Measurements from ENCODE around the gene WDR1.

Gene WDR1

DNA sequence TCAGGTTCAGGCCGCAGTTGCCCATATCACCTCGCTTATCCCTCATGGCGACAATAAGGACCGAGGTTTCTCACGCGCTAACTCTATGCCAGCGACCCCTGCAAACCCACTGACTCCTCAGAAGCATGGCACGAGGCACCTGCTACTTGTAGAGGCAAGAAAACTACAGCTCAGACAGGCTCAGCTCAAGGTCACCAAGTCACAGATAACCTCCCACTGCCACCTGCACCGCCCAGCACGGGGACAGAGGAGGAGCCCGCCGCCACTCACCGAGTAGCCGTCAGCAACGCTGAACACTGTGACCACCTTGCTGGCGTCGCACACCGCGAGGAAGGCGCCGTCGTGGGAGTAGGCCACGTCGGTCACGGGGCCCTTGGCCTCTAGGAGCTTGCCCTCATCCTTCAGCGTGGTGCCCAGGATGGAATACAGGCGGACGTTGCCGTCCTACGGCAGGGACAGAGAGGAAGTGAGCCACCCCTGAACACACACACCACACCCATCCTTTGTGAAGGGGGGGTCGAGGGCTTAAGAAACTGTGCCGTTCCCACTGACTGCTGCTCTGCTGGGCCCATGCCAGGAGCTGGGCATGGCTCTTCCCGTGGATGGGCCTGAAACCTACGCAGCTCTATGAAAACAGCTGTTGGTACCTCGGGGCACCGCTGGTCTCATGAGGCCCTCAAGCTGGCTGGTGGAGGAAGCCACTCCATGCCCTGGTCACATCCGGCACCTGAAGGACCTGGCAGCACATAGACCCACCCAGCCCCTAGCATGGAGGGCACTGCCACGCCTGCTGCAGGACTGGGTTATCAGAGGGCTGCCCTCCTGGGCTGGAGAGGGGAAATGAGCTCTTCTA is 38.9 kb downstream of the WDR1 start:
- no peaks in the 10 kb centered on the region for H3K4me1 ChIP-seq (ENCODE audit: insufficient read depth, low read length)
- no peaks in the 10 kb centered on the region for H3K27me3 ChIP-seq (ENCODE audit: insufficient read depth, low read length)
- H3K9ac ChIP-seq (ENCODE audit: low read depth, low read length), result no peak overlapping the region
- H3K27ac ChIP-seq (ENCODE audit: low read length), result no peak overlapping the region
- no peaks in the 10 kb centered on the region for H3K9me3 ChIP-seq (ENCODE audit: insufficient read depth, low read depth, low read length)
- H3K4me3 ChIP-seq (ENCODE audit: low read length), result no peak overlapping the region
- peaks cover 99% of the 10 kb centered on the region for H3K36me3 ChIP-seq (ENCODE audit: insufficient read depth, low read depth, low read length)

DNA sequence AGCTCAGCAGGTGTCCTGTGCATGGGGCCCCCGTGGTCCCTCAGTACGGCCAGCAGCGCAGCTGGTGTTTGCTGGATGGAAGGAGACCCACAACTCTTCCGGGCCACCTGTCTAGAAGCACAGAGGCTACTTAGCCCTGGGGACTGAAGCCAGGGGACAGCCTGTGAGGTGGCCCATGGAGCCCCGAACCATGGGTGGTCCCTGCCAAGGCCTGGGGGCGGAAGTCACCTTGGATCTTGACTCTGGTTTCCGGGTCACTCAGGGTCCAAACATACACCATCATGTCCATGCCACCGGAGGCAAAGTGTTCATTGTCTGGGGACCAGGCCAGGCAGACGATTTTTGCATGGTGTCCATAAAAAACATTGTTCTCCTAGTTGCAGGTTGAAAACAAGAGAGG is 39.5 kb downstream of the WDR1 start:
- peaks cover 99% of the 10 kb centered on the region for H3K36me3 ChIP-seq (ENCODE audit: insufficient read depth, low read depth, low read length)
- no peak overlapping the region for H3K9ac ChIP-seq (ENCODE audit: low read depth, low read length)
- no peaks in the 10 kb centered on the region for H3K4me1 ChIP-seq (ENCODE audit: insufficient read depth, low read length)
- H3K27me3 ChIP-seq (ENCODE audit: insufficient read depth, low read length), result no peaks in the 10 kb centered on the region
- H3K27ac ChIP-seq (ENCODE audit: low read length), result no peak overlapping the region
- no peaks in the 10 kb centered on the region for H3K9me3 ChIP-seq (ENCODE audit: insufficient read depth, low read depth, low read length)
- no peak overlapping the region for H3K4me3 ChIP-seq (ENCODE audit: low read length)

DNA sequence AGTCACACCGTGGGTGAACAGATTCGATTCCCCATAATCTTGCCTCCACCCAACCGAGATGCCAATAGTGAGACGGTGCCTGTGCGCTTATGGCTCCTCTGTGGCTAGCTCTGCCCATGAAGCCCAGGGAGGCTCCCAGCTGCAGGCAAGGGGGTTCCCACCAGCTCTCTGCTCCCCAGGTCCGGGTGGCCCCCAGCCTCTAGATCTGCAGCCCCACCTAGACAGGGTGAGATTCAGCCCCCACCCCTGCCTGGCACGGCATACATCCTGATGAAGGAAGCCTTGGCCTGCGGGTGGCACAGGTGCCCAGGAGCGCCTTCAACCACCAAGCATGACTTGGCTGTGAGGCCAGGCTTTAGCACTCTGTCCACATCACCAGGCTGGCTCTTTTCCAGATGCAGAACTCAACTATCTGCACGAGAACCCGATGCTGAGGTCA is 40.6 kb downstream of the WDR1 start:
- Histone ChIP-seq H3K4me3 (ENCODE audit: low read length) (no peak overlapping the region), H3K4me1 (ENCODE audit: insufficient read depth, low read length) (no peaks in the 10 kb centered on the region), H3K36me3 (ENCODE audit: insufficient read depth, low read depth, low read length) (peaks cover 91% of the 10 kb centered on the region), H3K9ac (ENCODE audit: low read depth, low read length) (no peak overlapping the region), H3K27ac (ENCODE audit: low read length) (no peak overlapping the region), H3K27me3 (ENCODE audit: insufficient read depth, low read length) (no peaks in the 10 kb centered on the region), H3K9me3 (ENCODE audit: insufficient read depth, low read depth, low read length) (no peaks in the 10 kb centered on the region)

DNA sequence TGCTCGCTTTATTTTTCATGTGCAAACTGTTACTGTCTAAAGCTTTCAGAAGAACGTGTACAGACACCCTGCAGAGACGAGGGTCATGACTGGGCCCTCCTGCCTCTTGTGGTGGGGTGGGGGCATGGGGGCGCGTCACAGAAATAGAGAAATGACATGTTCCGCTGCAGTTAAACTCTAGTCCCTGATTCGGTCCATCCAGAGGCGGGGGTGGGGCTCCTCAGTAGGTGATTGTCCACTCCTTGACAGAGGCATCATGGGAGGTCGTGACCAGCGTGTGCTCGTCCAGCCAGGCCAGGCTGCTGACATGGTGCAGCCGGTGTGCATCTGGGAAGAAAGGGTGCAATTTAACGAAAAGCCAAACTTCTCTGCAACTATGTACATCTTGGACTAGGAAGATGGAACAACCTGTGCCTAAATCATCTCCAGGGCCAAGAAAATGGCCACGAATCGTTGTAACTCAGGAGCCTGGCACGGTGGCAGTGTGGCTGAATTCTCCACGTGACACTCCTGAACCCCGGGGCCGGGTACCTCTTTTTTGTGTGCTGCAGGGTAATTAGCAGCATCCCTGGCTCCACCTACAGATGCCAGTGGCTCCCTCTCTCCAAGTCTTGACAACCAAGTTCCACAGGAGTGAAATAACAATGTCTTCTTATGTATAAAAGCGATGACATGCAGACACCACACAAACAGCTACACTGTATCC is 41.3 kb downstream of the WDR1 start:
- Histone ChIP-seq H3K27me3 (ENCODE audit: insufficient read depth, low read length) (no peaks in the 10 kb centered on the region), H3K9me3 (ENCODE audit: insufficient read depth, low read depth, low read length) (no peaks in the 10 kb centered on the region), H3K27ac (ENCODE audit: low read length) (no peak overlapping the region), H3K36me3 (ENCODE audit: insufficient read depth, low read depth, low read length) (peaks cover 84% of the 10 kb centered on the region), H3K4me3 (ENCODE audit: low read length) (no peak overlapping the region), H3K4me1 (ENCODE audit: insufficient read depth, low read length) (no peaks in the 10 kb centered on the region), H3K9ac (ENCODE audit: low read depth, low read length) (no peak overlapping the region)

DNA sequence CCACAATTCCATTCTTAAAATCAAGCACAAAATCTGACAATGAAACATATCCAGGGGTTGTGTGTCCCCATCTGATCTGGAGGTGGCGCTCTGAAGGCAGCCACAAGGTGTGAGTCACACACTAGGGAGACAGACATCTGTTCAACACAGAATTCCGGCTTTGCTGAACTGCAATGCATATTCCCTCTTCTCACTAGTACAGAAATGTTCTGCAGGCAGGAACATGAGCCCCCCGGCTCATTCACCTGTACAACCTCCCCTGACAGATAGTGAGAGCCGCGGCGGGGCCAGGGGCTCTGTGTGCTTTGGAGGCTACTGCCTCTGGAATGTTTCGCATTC is 41.9 kb downstream of the WDR1 start:
- H3K27me3 ChIP-seq (ENCODE audit: insufficient read depth, low read length), result no peaks in the 10 kb centered on the region
- H3K9ac ChIP-seq (ENCODE audit: low read depth, low read length), result no peak overlapping the region
- H3K4me3 ChIP-seq (ENCODE audit: low read length), result no peak overlapping the region
- no peak overlapping the region for H3K27ac ChIP-seq (ENCODE audit: low read length)
- peaks cover 78% of the 10 kb centered on the region for H3K36me3 ChIP-seq (ENCODE audit: insufficient read depth, low read depth, low read length)
- no peaks in the 10 kb centered on the region for H3K4me1 ChIP-seq (ENCODE audit: insufficient read depth, low read length)
- H3K9me3 ChIP-seq (ENCODE audit: insufficient read depth, low read depth, low read length), result no peaks in the 10 kb centered on the region

DNA sequence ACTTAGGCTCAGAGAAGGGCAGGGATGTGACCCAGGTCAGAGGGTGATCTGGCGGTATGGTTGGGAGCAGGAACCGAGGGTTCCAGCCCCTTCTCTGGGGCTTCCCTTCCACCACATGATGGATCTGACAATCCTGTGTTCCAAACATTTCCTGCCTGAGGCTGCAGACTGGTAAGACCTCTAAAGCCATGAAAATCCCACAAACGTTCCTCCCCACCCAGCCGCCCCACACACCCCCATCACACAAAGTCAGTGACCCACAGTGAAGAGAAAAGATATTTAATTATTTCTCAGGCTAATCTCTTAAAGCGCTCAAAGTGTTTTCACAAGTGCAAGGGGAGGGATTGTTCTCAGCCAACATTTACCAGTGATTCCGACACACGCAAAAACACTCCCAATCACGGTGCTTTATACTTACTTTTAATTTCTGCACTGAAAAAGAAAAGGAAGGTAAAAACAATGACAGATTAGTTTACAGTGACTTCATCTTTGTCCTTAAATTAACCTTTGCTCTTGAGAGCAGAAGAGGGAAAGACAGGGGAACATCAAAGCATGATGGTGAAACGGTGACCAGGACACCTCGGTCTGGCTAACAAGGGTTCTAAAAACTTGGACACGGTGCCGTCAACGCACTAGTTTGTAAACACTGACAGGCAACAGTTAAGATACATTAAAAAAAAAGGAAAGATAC is 42.4 kb downstream of the WDR1 start:
- Histone ChIP-seq H3K27me3 (ENCODE audit: insufficient read depth, low read length) (no peaks in the 10 kb centered on the region), H3K36me3 (ENCODE audit: insufficient read depth, low read depth, low read length) (peaks cover 73% of the 10 kb centered on the region), H3K4me1 (ENCODE audit: insufficient read depth, low read length) (no peaks in the 10 kb centered on the region), H3K27ac (ENCODE audit: low read length) (no peak overlapping the region), H3K9ac (ENCODE audit: low read depth, low read length) (no peak overlapping the region), H3K9me3 (ENCODE audit: insufficient read depth, low read depth, low read length) (no peaks in the 10 kb centered on the region), H3K4me3 (ENCODE audit: low read length) (no peak overlapping the region)

DNA sequence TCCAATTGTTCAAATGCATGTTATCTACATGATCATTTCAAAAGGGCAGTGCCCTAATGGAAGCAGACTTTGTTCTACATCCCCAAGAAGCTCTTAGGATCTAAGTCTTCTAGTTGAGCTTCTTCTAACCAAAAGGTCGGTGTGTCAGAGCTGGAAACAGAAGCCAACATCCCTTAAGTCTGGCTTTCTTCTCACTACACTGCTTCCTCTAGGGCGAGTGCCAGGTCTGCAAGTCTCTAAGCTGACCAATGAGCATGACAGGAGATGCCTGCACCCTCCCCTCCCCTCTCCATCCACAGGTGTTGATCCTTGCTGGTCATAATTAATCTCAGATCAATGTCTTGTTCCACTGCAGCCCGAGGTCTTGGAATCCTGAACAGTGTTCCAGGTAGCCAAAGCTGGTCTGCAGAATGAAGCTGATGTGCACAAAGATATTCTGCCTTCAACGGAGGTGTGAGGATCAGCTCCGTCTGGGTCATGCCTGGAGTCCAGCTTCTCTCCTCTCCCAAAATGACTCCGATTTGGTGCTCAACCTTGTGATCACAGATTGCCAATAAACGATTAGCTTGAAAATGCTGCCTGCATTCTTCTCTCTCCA is 44.1 kb downstream of the WDR1 start:
- Histone ChIP-seq H3K4me1 (ENCODE audit: insufficient read depth, low read length) (no peaks in the 10 kb centered on the region), H3K9me3 (ENCODE audit: insufficient read depth, low read depth, low read length) (no peaks in the 10 kb centered on the region), H3K9ac (ENCODE audit: low read depth, low read length) (no peak overlapping the region), H3K36me3 (ENCODE audit: insufficient read depth, low read depth, low read length) (peaks cover 56% of the 10 kb centered on the region), H3K27me3 (ENCODE audit: insufficient read depth, low read length) (no peaks in the 10 kb centered on the region), H3K4me3 (ENCODE audit: low read length) (no peak overlapping the region), H3K27ac (ENCODE audit: low read length) (no peak overlapping the region)

DNA sequence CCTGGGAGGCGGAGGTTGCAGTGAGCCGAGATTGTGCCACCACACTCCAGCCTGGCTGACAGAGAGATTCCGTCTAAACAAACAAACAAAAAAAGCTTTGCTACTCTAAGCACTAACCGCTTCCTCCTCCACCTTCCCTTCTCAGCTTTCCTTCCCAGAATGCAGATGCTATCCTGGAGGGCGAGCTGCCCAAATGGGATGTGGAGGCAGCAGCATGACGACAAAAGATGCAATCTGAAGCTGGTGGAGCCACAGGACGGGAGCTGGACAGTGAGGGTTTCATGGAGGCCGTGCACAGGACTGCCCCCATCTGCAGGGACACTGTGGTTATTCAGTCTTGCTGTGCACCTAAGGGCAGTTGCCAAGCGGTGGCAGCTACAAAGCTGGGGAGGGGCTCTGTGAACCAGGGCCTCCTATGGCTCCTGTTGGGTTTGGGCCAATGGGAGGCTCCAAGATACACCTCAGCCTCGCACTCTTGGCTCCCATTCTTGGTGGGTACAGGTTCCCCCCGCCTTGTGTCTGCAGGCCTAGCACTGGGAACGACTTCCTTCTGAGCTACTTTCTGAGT is 47.4 kb downstream of the WDR1 start:
- Histone ChIP-seq H3K4me3 (ENCODE audit: low read length) (no peak overlapping the region), H3K36me3 (ENCODE audit: insufficient read depth, low read depth, low read length) (peaks cover 23% of the 10 kb centered on the region), H3K27me3 (ENCODE audit: insufficient read depth, low read length) (no peaks in the 10 kb centered on the region), H3K27ac (ENCODE audit: low read length) (no peak overlapping the region), H3K9ac (ENCODE audit: low read depth, low read length) (no peak overlapping the region), H3K9me3 (ENCODE audit: insufficient read depth, low read depth, low read length) (no peaks in the 10 kb centered on the region), H3K4me1 (ENCODE audit: insufficient read depth, low read length) (peaks cover under 1% of the 10 kb centered on the region)

DNA sequence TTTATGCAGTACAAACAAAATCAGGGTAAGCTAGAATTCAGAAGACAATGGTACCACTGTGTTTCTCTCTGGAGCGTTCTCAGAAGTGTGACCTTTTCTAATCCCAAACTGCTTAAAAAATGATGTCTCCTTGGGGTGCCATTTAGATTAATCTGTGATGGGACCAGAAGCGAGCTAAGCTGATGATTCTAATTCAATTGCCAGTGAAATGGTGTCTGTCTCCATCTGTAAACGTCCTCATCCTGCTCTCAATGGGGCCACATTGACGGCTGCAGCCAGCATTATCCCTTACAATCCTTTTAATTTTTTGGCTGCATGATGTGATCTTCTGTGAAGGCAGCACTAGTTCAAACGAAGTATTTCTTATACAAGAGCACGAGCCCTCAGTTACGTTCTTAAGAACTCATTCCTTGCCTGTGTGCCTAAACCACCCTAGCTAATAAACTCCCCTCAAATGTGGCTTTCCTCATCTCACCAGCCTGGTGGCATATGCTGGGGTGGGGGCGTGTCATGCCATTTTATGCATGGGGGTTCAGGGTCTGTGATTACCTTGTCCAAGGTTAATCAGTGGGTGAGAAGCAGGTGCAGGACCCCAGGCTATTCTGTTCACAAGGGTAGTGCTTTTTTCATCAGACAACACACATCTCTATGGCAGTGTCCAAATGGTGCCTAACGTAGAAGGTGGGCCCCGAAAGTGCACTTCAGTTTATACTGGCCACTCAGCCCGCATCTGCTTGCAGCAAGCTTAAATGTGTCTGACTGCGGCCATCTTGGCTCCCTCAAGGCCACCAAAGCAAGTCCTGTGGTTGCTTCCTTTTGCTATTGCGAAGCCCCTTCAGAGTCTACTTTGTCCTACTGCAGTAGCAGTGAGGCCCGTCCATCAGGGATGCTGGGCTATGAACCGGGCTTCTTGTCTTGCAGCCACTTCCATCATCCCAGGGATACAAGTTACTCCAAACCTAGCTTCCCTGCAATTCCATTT is 49.6 kb downstream of the WDR1 start:
- Histone ChIP-seq H3K9ac (ENCODE audit: low read depth, low read length) (no peak overlapping the region), H3K36me3 (ENCODE audit: insufficient read depth, low read depth, low read length) (peaks cover under 1% of the 10 kb centered on the region; the same call in 1 of the 2 replicates), H3K27ac (ENCODE audit: low read length) (no peak overlapping the region), H3K27me3 (ENCODE audit: insufficient read depth, low read length) (no peaks in the 10 kb centered on the region), H3K9me3 (ENCODE audit: insufficient read depth, low read depth, low read length) (no peaks in the 10 kb centered on the region), H3K4me3 (ENCODE audit: low read length) (no peak overlapping the region), H3K4me1 (ENCODE audit: insufficient read depth, low read length) (peaks cover 9% of the 10 kb centered on the region)

DNA sequence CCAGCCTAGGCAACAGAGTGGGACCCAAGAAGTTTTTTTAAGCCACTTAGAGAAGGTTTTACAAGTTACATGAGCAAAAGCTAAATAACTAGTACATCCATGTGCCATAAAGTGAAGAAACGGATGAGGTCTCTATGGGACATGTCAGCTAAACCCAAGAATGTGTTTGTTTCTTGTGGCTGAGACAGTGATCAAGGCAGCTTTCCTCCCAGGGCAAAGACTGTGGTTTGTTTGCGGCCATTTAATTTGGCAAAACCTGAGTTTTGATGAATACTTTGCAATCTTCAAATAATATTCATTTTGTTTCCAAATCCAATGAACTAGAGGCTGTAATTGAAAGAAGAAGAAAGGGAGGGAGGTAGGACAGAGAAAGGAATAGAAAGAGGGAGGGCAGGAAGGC is 50.4 kb downstream of the WDR1 start:
- H3K4me1 ChIP-seq (ENCODE audit: insufficient read depth, low read length), result peaks cover 9% of the 10 kb centered on the region
- no peak overlapping the region for H3K9ac ChIP-seq (ENCODE audit: low read depth, low read length)
- H3K4me3 ChIP-seq (ENCODE audit: low read length), result no peak overlapping the region
- no peaks in the 10 kb centered on the region for H3K9me3 ChIP-seq (ENCODE audit: insufficient read depth, low read depth, low read length)
- no peaks in the 10 kb centered on the region for H3K27me3 ChIP-seq (ENCODE audit: insufficient read depth, low read length)
- H3K27ac ChIP-seq (ENCODE audit: low read length), result no peak overlapping the region
- H3K36me3 ChIP-seq (ENCODE audit: insufficient read depth, low read depth, low read length), result no peaks in the 10 kb centered on the region

Data from iPS-20b (cell line).